GM12892 (cell line): ENCODE results near the gene BAHD1.

Source experiments
- POLR2A ChIP-seq: IDR thresholded peaks from 2 replicates; pipeline ENCODE4 v1.6.1; 2011; ENCODE audit warnings: low read depth, low read length, control low read depth
- POLR2AphosphoS5 ChIP-seq: IDR thresholded peaks from 2 replicates; pipeline ENCODE4 v1.6.1; 2011; ENCODE audit warnings: low read depth, low read length, control low read depth
- TAF1 ChIP-seq: IDR thresholded peaks from 2 replicates; pipeline ENCODE4 v1.6.1; 2011; ENCODE audit warnings: low read depth, mild to moderate bottlenecking, control low read depth, low read length, borderline replicate concordance

GRCh38 chr15:40435023-40435709 is 5.6 kb upstream of the BAHD1 start:
- TF ChIP-seq POLR2AphosphoS5 (no peak), POLR2A (no peak), TAF1 (no peak)
